SK-N-SH (cell line): ENCODE results near the gene IGSF9. TPM values are rescaled to one million over a fixed set of nuclear protein-coding genes. Genes with fewer than 3 reads are reported as not detected.

Experiments
- CTCF ChIA-PET: fragments of 300-600, 350-600 bp; formaldehyde crosslinking; extraction: SDS; loops from one replicate; lab custom pipeline; 2021; lab: Yijun Ruan, JAX
- POLR2A ChIA-PET: fragments of 350-600 bp; sonication (Branson Sonifier 250); formaldehyde crosslinking; extraction: SDS; loops from one replicate; lab custom pipeline; 2020; ENCODE audit warnings: antibody characterized with exemption, inconsistent platforms; lab: Yijun Ruan, JAX
- DNase-seq: peaks from one replicate; pipeline ENCODE4 v3.0.0; 2012
- H2AFZ ChIP-seq: fragments of 200-600 bp; sonication (generic); 2 replicates; pipeline ENCODE4 v1.8.1; 2016; ENCODE audit warnings: antibody characterized with exemption, mild to moderate bottlenecking, low read depth
- H3F3A ChIP-seq: fragments of 200-600 bp; sonication (generic); replicated peaks from 2 replicates; pipeline ENCODE3; 2016; ENCODE audit warnings: antibody characterized with exemption, mild to moderate bottlenecking; ENCODE audit not compliant: insufficient read depth
- H3K27ac ChIP-seq, 2 experiments: fragments of 200-500 bp in 1 of 2; fragments of 200-600 bp in 1 of 2; sonication (Bioruptor generic) in 1 of 2; sonication (generic), shearing (Covaris generic) in 1 of 2; 2 replicates each; pipeline versions ENCODE4 v1.5.1 to v1.6.1; 2014 to 2016; ENCODE audit warnings: low read depth in 2 of 2, inconsistent platforms in 1 of 2, low read length in 1 of 2, mild to moderate bottlenecking in 1 of 2, mixed read lengths in 1 of 2
- H3K27me3 ChIP-seq: fragments of 200-600 bp; sonication (generic), shearing (Covaris generic); 2 replicates; pipeline ENCODE4 v1.6.1; 2016; ENCODE audit warnings: mixed run types; ENCODE audit not compliant: insufficient read depth
- H3K36me3 ChIP-seq, 2 experiments: fragments of 200-500 bp in 1 of 2; fragments of 200-600 bp in 1 of 2; sonication (Bioruptor generic) in 1 of 2; sonication (generic) in 1 of 2; replicated peaks in 1 of 2; 2 replicates each; pipeline versions ENCODE3 to v1.5.1; 2014 to 2016; ENCODE audit warnings: low read length in 1 of 2, mild to moderate bottlenecking in 1 of 2; ENCODE audit not compliant: insufficient read depth in 2 of 2, control insufficient read depth in 1 of 2
- H3K4me1 ChIP-seq, 2 experiments: fragments of 200-500 bp in 1 of 2; fragments of 200-600 bp in 1 of 2; sonication (Bioruptor generic) in 1 of 2; sonication (generic), shearing (Covaris generic) in 1 of 2; 2 replicates each; pipeline versions ENCODE4 v1.5.1 to v1.6.1; 2014 to 2016; ENCODE audit warnings: low read depth in 1 of 2, low read length in 1 of 2, mixed run types in 1 of 2; ENCODE audit not compliant: insufficient read depth in 2 of 2, control insufficient read depth in 1 of 2
- H3K4me2 ChIP-seq: fragments of 200-600 bp; sonication (generic), shearing (Covaris generic); 2 replicates; pipeline ENCODE4 v1.6.1; 2017; ENCODE audit warnings: mixed run types
- H3K4me3 ChIP-seq, 2 experiments: fragments of 200-500 bp in 1 of 2; fragments of 200-600 bp in 1 of 2; sonication (Bioruptor generic) in 1 of 2; sonication (generic), shearing (Covaris generic) in 1 of 2; 2 replicates each; pipeline versions ENCODE4 v1.5.1 to v1.8.1; 2014 to 2016; ENCODE audit warnings: low read depth in 2 of 2, inconsistent platforms in 1 of 2, low read length in 1 of 2, mild to moderate bottlenecking in 1 of 2, mixed read lengths in 1 of 2, moderate library complexity in 1 of 2
- H3K79me2 ChIP-seq: fragments of 200-600 bp; sonication (generic); 2 replicates; pipeline ENCODE4 v1.8.1; 2017; ENCODE audit warnings: mild to moderate bottlenecking; ENCODE audit not compliant: insufficient read depth
- H3K9ac ChIP-seq: fragments of 200-600 bp; sonication (generic); 2 replicates; pipeline ENCODE4 v1.6.1; 2017; ENCODE audit warnings: mixed run types
- H3K9me2 ChIP-seq: fragments of 200-600 bp; sonication (generic); 2 replicates; pipeline ENCODE4 v1.6.1; 2017; ENCODE audit warnings: mixed run types
- H3K9me3 ChIP-seq: fragments of 200-600 bp; sonication (generic); 2 replicates; pipeline ENCODE4 v1.6.1; 2017; ENCODE audit warnings: mixed run types, mild to moderate bottlenecking, moderate library complexity
- H4K20me1 ChIP-seq: fragments of 200-600 bp; sonication (generic); 2 replicates; pipeline ENCODE4 v1.6.1; 2017; ENCODE audit warnings: mild to moderate bottlenecking, mixed run types; ENCODE audit not compliant: insufficient read depth
- ELF1 ChIP-seq: IDR thresholded peaks from 2 replicates; pipeline ENCODE4 v1.4.0; 2012
- EP300 ChIP-seq, 2 experiments: IDR thresholded peaks; 2 replicates each; pipeline versions ENCODE4 v1.4.0 to v1.6.1; 2012; ENCODE audit warnings: borderline replicate concordance in 1 of 2, low read depth in 1 of 2, low read length in 1 of 2
- FOSL2 ChIP-seq: IDR thresholded peaks from 2 replicates; pipeline ENCODE4 v1.4.0; 2012; ENCODE audit warnings: low read depth, mild to moderate bottlenecking, moderate library complexity, borderline replicate concordance
- GABPA ChIP-seq: IDR thresholded peaks from 2 replicates; pipeline ENCODE4 v1.4.0; 2012; ENCODE audit warnings: low read depth, mild to moderate bottlenecking
- GATA2 ChIP-seq: sonication (generic); formaldehyde crosslinking; IDR thresholded peaks from 2 replicates; pipeline ENCODE4 v1.5.0; 2020; ENCODE audit warnings: mild to moderate bottlenecking, missing genetic modification reagents
- JUND ChIP-seq: IDR thresholded peaks from 2 replicates; pipeline ENCODE4 v1.4.0; 2012
- MEF2A ChIP-seq: IDR thresholded peaks from 2 replicates; pipeline ENCODE4 v1.4.0; 2012; ENCODE audit warnings: low read depth, borderline replicate concordance
- NFIC ChIP-seq: IDR thresholded peaks from 2 replicates; pipeline ENCODE4 v1.4.0; 2012; ENCODE audit warnings: borderline replicate concordance
- NRF1 ChIP-seq: IDR thresholded peaks from 2 replicates; pipeline ENCODE4 v1.6.1; 2012; ENCODE audit warnings: low read depth, mild to moderate bottlenecking, low read length
- RCOR1 ChIP-seq: fragments of 150-350 bp; IDR thresholded peaks from 2 replicates; pipeline ENCODE4 v1.6.1; 2017; ENCODE audit warnings: antibody characterized with exemption, low read length
- RXRA ChIP-seq: IDR thresholded peaks from 2 replicates; pipeline ENCODE4 v1.4.0; 2012; ENCODE audit warnings: low read depth, mild to moderate bottlenecking, borderline replicate concordance
- SIN3A ChIP-seq: IDR thresholded peaks from 2 replicates; pipeline ENCODE4 v1.6.1; 2012; ENCODE audit warnings: low read depth, mild to moderate bottlenecking, low read length, moderate library complexity, borderline replicate concordance
- TCF12 ChIP-seq: IDR thresholded peaks from 2 replicates; pipeline ENCODE4 v1.4.0; 2012
- TEAD4 ChIP-seq: IDR thresholded peaks from 2 replicates; pipeline ENCODE4 v1.4.0; 2012; ENCODE audit warnings: mild to moderate bottlenecking, borderline replicate concordance; ENCODE audit not compliant: insufficient read depth
- WGBS: methylation state at CpG from one replicate; pipeline ENCODE4 v1.1.6; 2017; ENCODE audit warnings: low lambda C conversion rate; 5-methylcytosine and 5-hydroxymethylcytosine counted together
- polyA plus RNA-seq, 3 experiments: library from polyadenylated mRNA; depleted of rRNA; stranded (reverse); fragments of >200 nt; gene quantifications; 2 replicates each; pipeline ENCODE4 v1.2.3, GENCODE V29; 2012
- TF ChIP-seq, protein P1 (sequence below): IDR thresholded peaks from 2 replicates; pipeline ENCODE4; 2012
- TF ChIP-seq, protein P2 (sequence below): IDR thresholded peaks from 2 replicates; pipeline ENCODE4 v1.4.0; 2012; ENCODE audit warnings: low read depth
- TF ChIP-seq, protein P3 (sequence below): IDR thresholded peaks from 2 replicates; pipeline ENCODE4 v1.4.0; 2012; ENCODE audit warnings: low read depth, borderline replicate concordance

Gene IGSF9
- polyA plus RNA-seq, 1 of the 3 experiments (the other 2 are of a cell fraction) = 2.4 TPM

DNA sequence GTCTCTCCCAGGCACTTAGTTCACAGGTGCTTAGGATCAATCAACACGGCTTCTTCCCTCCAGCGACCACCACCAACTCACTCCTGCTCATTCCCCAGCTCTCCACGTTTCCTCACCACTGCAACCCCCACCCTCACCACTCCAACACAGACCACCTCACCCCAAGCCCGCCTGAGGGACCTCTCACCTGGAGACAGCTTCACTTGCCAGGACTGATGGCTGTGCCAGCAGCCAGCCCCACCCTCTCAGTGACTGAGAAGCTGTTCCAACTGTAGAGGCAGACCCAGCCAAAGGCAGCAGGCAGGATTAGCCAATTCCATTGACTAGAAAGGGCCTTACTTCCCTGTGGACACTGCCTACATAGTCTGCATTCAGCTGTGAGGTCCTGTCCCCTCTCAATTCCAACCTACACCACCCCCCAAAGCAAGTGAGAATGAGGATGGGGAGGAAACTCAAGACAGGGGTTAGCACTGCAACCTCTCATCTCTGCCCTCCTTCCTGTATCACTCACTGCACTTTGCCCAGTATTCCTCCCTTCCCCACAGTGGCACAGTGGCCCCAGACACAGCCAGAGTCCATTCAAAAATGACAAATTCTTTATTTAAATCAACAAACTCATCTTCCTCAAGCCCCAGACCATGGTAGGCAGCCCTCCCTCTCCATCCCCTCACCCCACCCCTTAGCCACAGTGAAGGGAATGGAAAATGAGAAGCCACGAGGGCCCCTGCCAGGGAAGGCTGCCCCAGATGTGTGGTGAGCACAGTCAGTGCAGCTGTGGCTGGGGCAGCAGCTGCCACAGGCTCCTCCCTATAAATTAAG lies 27.7 kb downstream of the IGSF9 start:
- CTCF ChIA-PET = interaction anchor here (0.6 to 3.6 kb wide), 4 partner anchors 26 to 127 kb away, joined by 3 to 24 read pairs (median 12); no protein-coding TSS in a partner anchor
- no peak for TF ChIP-seq SIN3A
- Histone ChIP-seq H2AFZ (no peak overlapping the region), H3K9me2 (no peaks in the 10 kb centered on the region), H3K4me1 (peaks cover 26 to 63% of the 10 kb centered on the region in 2 experiments; a peak in 3 of 4 replicates), H3K4me2 (0 out of 2 replicates have a peak overlapping the region, but pooled peaks have one; percentile 24), H3K36me3 (peaks cover 25 to 35% of the 10 kb centered on the region in 2 experiments), H3K79me2 (peaks cover 53% of the 10 kb centered on the region), H3F3A (peaks cover 63% of the 10 kb centered on the region), H3K27me3 (no peaks in the 10 kb centered on the region), H3K9ac (no peak overlapping the region), H4K20me1 (peaks cover 50% of the 10 kb centered on the region), H3K9me3 (no peaks in the 10 kb centered on the region), H3K27ac (peak overlapping the region in 1 of 2 experiments; percentile 97; a peak in 2 of 4 replicates), H3K4me3 (no peak overlapping the region)
- POLR2A ChIA-PET = no interaction called here
- no peak for DNase-seq
- WGBS = 86% methylated on average over 5 of the region's 5 CpGs

DNA sequence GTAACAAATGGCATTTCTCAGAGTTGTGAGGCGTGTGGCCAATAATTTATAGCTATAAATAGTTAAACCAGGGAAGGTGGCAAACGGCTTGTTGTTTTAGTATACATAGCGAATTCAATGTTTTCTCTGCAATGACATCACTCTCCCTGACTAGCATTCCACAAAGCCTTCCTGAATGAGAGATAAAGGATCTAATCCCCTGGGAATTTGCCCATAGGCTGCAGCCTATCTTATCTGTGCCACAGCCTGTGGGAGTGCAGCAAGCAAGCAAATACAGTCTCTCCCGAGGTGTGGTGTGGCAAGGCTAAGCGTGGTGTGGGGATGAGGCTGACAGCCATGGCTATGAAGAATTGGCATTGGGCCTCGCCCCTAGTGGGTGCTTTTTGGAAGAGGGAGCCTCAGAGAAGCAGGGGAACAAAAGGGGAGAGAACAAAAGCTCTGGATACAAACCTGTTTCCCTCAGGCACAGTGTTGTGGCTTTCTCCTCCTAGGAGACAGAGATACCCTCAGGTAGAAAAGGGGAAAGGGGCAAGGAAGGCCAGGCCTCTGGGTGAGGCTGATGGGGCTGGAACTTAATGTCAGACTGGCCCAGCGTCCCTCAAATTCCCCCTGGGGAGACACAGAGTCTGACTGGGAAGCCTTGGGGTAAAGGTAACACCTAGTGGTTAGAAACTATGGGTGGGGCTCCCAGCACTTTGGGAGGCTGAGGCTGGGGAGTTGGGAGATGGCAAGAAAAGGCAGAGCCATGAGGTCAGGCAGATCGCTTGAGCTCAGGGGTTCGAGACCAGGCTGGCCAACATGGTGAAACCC lies 29.0 kb downstream of the IGSF9 start:
- TF ChIP-seq SIN3A (0 out of 2 replicates have a peak, but pooled peaks have one; percentile 29), GATA2 (CRISPR knock-in tag) (peak; percentile 64), GABPA (no peak), FOSL2 (peak; percentile 50; the same call in 1 of the 2 replicates), NFIC (peak; percentile 30; the same call in 1 of the 2 replicates), NRF1 (no peak), MEF2A (peak; percentile 68; the same call in 1 of the 2 replicates), EP300 (IDR thresholded peaks at IDR 0.05; ENCODE audit: borderline replicate concordance in 1 of 2, low read depth in 1 of 2, low read length in 1 of 2) (peak in 1 of 2 experiments; percentile 38; a peak in 1 of 4 replicates), RCOR1 (peak; percentile 32; the same call in 1 of the 2 replicates), RXRA (no peak), JUND (peak; percentile 69), ELF1 (no peak), TCF12 (peak; percentile 24), TEAD4 (peak; percentile 42; the same call in 1 of the 2 replicates)
- TF ChIP-seq, protein P1, sequence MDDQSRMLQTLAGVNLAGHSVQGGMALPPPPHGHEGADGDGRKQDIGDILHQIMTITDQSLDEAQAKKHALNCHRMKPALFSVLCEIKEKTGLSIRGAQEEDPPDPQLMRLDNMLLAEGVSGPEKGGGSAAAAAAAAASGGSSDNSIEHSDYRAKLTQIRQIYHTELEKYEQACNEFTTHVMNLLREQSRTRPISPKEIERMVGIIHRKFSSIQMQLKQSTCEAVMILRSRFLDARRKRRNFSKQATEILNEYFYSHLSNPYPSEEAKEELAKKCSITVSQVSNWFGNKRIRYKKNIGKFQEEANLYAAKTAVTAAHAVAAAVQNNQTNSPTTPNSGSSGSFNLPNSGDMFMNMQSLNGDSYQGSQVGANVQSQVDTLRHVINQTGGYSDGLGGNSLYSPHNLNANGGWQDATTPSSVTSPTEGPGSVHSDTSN = peak; percentile 39; the same call in 1 of the 2 replicates
- TF ChIP-seq, protein P2, sequence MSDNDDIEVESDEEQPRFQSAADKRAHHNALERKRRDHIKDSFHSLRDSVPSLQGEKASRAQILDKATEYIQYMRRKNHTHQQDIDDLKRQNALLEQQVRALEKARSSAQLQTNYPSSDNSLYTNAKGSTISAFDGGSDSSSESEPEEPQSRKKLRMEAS = peak; percentile 40; the same call in 1 of the 2 replicates
- TF ChIP-seq, protein P3, sequence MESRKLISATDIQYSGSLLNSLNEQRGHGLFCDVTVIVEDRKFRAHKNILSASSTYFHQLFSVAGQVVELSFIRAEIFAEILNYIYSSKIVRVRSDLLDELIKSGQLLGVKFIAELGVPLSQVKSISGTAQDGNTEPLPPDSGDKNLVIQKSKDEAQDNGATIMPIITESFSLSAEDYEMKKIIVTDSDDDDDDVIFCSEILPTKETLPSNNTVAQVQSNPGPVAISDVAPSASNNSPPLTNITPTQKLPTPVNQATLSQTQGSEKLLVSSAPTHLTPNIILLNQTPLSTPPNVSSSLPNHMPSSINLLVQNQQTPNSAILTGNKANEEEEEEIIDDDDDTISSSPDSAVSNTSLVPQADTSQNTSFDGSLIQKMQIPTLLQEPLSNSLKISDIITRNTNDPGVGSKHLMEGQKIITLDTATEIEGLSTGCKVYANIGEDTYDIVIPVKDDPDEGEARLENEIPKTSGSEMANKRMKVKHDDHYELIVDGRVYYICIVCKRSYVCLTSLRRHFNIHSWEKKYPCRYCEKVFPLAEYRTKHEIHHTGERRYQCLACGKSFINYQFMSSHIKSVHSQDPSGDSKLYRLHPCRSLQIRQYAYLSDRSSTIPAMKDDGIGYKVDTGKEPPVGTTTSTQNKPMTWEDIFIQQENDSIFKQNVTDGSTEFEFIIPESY = no peak
- H3K4me3 ChIP-seq = no peak overlapping the region
- peaks cover 40% of the 10 kb centered on the region for H3K79me2 ChIP-seq
- no peaks in the 10 kb centered on the region for H3K9me2 ChIP-seq
- DNase-seq = peak; percentile 58
- H3K27me3 ChIP-seq = no peaks in the 10 kb centered on the region
- peaks cover 25 to 35% of the 10 kb centered on the region in 2 experiments for H3K36me3 ChIP-seq
- H3F3A ChIP-seq = peaks cover 63% of the 10 kb centered on the region
- peak overlapping the region; percentile 68 for H3K9ac ChIP-seq
- 50% methylated on average over 9 of the region's 9 CpGs for WGBS
- peaks cover 14 to 64% of the 10 kb centered on the region in 2 experiments; a peak in 3 of 4 replicates for H3K4me1 ChIP-seq
- CTCF ChIA-PET = interaction anchor here (1.2 to 3.6 kb wide), 6 partner anchors 12 to 127 kb away, joined by 3 to 24 read pairs (median 6); no protein-coding TSS in a partner anchor
- H3K27ac ChIP-seq = peak overlapping the region in 1 of 2 experiments; percentile 97; a peak in 2 of 4 replicates
- POLR2A ChIA-PET = no interaction called here
- H3K4me2 ChIP-seq = peak overlapping the region; percentile 45
- H3K9me3 ChIP-seq = no peaks in the 10 kb centered on the region
- peaks cover 37% of the 10 kb centered on the region for H4K20me1 ChIP-seq
- H2AFZ ChIP-seq = no peak overlapping the region
